ENCODE measurements around the gene SRSF1.
"Not testable (repeated sequence)": the region's sequence is repeated elsewhere in the genome, so short reads cannot be mapped to it uniquely, and the experiment has no call there.

The SRSF1 gene

DNA sequence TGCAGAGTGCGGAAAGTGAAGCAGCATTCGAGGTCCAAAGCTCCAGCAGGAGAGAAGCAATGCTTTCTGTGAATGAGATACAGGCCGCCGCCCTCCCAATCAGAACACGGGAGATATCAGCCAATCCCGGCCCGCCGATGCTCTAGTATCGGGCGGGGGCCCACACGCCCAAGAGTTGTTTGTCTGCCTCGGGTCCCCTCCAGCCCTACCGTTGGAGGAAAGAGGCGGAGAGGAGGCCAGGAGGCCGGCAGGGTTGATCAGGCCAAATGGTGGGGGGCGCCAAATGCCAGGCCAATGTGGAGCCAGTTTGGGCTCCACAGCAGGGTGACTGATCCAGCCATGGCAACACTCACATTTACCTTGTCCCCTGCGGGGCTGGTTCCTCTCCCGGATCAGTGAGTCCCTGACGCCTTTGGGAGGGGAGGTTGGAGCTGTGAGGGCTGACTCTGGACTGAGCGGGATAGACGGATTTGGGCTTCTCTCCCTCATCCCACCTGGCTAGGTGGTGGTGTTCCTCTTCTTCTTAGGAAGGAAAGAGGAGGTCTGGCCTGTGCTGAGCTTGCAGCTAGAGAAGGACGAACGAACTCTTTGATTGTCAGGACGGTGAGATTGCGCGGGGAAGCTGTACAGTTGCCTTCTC lies 41.4 kb downstream of the SRSF1 start:
- no peak for DNase-seq (ENCODE audit: low read depth)

DNA sequence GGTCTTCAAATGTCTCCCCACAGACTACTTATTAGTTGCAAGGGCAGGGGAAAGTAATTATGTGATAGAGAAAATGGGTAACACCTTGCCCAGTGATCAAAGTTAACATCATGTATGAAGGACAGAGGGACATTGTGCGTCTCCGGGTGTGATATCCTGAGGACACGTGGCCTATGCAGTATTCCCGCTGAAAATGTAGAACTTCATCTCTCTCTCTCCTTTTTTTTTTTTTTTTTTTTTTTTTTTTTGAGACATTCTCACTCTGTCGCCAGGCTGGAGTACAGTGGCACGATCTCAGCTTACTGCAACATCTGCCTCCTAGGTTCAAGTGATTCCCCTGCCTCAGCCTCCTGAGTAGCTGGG lies 43.9 kb downstream of the SRSF1 start:
- no peak for DNase-seq (ENCODE audit: low read depth)

DNA sequence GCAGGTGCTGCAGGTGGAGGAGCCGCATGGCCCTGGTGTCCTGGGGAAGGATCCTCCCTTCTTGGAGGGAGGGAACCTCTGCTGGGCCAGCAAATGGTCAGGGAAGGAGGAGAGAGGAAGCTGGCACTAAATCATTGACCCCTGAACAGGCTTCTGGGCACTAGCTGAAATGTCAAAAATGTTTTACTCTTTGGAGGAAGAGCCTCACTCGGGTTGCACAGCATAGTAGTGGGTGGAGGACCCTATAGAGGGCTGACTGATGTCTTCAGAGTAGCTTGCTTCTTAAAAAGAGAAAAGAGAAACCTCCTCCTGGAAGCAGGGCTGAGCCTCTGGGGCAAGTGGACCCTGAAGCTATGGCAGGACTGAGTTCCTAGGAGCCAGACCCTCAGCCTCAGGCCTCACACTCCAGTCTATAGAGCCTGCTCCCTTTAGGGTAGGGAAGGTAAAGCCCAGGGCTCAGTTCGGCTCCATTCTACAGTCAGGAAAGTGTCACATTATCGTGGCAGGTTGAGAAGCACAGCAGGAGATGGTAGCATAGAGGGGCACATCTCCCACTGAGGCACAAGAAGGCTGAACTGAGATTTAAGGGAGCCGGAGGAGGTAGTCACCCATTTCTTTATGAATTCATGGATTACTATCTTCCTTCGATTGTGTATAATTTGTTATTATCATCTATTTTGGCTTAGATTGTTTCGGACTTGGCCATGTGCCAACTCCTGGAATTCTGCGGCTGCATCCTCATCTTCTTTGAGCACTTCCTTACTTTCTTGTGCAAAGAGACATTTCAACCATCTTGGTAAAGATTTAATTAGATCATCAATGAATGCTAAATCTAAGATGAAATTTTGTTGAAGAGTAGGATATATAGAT lies 44.5 kb downstream of the SRSF1 start:
- DNase-seq (ENCODE audit: low read depth) = no peak

DNA sequence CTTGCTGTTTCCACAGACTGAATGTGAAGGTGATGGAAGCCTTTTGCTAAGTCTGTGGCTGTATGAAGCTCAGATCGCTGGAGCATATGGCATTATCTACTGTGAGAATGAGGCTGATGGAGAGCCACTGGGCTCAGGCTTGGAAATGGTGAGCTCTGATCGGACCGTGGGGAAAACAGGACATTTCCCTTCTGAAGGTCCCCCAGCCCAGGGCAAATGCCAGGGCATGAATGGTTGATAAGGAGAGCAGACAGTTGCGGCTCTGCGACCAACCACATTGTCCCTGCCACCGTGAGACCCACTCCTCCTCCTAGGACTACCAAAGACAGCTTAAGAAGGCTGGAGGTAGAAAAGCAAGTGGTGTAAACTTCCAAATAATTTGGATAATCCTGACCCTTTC lies 47.1 kb downstream of the SRSF1 start:
- no peak for DNase-seq (ENCODE audit: low read depth)

DNA sequence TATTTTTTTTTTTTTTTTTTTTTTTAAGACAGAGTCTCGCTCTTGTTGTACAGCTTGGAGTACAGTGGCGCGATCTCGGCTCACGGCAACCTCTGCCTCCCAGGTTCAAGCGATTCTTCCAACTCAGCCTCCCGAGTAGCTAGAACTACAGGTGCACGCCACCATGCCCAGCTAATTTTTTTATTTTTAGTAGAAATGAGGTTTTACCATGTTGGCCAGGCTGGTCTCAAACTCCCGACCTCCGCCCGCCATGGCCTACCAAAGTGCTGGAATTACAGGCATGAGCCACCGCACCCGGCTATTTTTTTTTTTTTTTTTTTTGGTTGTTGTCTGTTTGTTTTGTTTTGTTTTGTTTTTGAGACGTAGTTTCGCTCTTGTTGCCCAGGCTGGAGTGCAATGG lies 48.7 kb downstream of the SRSF1 start:
- not testable (repeated sequence) for DNase-seq (ENCODE audit: low read depth)

DNA sequence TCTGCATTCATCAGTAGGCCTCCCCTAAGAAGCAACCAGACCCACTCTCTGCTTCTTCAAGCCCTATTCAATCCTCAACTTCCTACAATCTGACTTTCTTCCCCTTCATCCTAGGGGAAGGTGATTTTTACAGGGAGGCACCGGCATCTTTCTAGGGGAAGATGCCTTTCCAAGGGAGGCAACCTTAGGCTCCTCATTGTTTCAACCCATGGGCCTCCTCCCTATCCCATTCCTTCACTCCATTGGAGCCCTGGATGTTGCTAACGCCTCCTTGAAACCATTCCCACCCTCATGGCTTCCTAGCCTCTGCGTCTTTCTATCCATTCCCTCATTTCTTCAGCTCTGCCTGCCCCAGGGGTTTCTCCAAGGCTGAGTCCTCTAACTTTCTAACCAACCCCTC lies 49.2 kb downstream of the SRSF1 start:
- DNase-seq (ENCODE audit: low read depth) = no peak

DNA sequence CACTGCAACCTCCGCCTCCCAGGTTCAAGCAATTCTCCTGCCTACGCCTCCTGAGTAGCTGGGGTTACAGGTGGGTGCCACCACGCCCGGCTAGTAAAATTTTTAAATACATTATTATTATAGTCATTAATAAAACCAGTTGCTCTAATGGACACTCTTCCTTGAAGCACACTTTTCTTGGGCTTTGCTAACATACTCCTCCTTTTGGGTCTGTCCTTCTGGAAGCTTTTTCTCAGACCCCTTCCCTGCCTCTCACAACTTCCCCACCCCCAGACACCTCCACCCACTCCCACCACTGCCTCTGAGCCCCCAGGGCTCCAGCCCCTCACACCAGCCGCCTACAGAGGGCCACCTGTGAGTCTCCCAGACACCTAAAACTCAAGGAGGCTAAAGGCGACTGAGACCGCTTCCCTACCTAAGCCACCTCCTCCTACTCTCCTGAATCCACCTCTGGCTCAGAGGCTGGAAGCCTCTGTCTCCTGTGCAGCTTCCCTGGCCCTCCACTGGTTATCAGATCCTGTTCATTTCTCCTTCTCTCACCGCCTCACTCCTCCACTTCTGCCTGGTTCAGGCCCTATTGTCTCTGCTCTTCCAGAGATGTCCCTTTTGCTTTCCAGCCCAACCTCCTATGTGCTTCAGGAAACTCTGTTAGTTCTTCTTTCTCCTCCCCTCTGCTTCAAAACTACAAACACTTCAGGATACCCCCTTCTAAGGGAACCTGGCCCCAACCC lies 49.8 kb downstream of the SRSF1 start:
- DNase-seq (ENCODE audit: low read depth) = no peak

DNA sequence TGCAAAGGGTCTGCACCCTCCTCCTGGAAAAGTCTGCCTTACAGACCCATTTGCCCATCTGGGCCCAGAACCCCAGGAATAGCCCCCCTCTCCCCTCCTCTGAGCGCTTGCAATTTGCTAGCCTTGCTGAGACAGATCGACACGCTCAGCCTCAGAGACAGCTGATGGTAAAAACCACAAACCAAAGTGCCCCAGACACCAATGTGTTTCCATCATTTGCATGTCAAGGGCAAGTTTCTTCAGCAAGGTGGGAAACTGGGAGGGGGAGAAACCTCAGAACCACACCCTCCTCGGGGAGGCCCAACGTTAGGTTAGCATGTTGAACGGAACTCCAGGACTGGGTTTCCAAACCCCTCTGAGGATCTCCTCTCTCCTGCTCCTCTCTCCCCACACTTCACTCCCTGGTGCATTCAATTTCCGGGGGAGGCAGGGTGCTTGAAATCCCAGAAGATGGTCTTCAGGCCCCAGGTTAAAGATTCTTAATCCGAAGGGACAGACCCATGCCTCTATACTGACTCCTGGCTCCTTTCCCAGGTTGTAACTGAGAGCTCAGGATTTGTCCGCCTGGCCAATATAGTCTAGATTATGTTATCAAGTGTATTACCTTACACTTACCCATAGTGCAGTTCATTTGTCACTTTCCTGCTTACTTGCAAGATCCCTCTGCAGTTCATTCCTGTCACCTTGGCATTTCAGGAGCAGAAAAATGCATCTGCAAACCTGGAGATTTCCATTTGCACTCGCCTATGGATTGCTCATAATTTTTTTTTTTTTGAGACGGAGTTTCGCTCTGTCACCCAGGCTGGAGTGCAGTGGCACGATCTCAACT lies 50.5 kb downstream of the SRSF1 start:
- DNase-seq (ENCODE audit: low read depth) = no peak

DNA sequence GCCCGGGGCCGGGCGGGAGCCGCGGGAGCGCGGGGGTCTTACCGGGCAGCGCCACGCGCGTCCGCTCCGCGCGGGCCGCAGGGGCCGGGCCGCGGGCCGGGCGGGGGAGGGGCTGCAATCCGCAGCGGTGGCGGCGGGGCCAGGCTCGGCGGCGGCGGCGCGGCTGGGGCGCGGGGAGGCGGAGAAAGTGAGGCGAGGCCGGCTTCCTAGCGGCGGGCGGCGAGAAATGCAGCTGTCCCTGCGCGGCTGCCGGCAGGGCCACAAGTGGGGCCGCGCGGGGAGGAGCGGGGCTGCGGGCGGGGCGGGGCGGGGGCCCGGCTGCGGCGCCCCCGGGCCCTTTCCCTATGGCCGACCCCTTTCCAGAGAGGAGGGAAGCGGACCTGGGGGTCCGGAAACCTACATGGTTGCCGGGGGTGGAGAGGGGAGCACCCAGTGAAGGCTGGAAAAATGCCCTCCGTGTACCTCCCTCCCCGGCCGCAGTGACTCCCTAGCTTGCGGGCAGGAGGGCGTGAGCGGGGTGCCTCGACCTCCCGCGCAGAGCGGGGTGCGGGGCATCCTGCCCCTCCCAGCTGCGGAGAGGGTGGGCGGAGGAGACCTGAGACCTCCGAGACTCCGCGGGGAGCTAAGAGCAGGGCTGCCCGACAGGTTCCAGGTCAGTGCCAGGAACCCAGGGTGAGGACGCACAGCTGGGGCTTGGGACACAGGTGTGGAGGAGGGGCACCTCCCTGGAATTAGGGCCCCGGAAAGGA lies 51.7 kb downstream of the SRSF1 start, which contains the start of gene CUEDC1:
Gene CUEDC1, minus strand, starts transcription at position 230 of the 749 bp plus-strand sequence. CDS start 69,848 bp downstream, outside the sequence.
- peak; percentile 26 for DNase-seq (ENCODE audit: low read depth)

DNA sequence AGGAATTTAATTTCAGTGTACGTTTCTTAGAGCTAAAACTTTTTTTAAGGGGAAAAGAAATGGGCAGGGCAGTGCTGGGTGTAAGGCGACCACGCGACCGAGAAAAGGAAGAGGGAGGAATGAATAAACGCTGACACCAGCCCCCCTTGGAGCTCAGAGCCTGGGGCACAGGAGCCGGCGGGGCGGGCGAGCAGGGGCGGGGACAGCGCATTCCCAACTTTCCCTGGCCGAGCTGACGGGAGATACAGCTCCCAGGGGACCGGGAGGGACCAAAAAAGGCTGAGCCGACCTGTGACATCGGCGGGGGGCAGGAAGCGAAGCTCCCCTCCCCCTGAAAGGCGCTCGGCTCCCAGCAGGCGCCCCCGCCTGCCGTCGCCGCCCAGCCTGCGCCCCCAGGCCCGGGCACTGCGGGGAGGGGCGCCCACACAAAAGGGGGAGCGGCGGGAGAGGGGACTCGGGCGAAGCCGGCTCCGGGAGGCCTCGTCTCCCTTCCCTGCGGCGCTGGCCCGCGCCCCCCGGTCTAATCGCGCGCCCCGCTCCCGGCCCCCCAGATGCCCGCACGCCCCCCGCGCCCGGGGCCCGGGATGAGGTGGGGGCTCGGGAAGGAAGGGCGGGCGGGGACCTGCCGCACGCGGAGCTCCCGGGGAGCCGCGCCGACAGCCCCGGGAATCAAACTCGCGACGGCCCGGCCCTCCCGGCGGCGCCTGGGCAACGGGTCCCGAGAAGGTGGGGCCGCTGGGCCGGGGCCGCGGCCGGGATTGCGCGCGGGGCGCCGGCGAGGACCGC lies 52.5 kb downstream of the SRSF1 start:
- DNase-seq (ENCODE audit: low read depth) = no peak

DNA sequence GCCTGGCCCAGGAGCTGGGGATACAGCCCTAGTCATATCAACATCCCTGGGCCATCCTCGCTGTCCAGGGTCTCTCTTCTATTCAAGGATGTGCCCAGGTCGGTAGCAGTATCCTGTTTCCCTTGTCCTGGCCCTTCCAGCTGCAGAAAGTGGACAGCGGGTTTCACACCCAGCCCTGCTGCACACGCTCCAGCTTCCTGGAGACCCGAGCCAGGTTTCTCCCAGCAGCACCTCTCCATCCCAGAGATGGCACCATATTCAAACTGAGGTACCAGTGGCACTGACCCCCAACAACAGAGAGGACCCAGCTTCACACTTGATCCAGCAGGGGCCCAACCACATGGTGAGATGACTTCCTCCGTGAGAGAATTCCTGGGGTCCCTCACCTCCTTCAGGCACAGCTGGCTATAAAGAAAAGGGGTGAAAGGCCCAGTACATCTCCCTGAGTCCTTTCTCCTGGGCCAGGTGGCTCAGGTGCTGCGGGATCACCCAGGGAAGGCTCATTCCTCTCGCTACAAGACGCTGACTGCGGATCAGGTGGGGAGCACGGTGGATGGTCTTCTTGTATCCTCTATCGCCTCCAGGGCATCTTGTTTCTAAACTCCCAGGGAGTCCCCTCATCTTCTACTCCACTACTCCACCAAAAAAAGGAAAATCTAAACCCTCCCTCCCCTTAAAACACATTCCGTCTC lies 53.2 kb downstream of the SRSF1 start:
- DNase-seq (ENCODE audit: low read depth) = no peak
